Peyer's patch (tissue), 4 donors: ENCODE measurements around the gene CT45A2. TPM values are rescaled to one million over a fixed set of nuclear protein-coding genes. Genes with fewer than 3 reads are reported as not detected.
"Not testable (repeated sequence)": the region's sequence is repeated elsewhere in the genome, so short reads cannot be mapped to it uniquely, and the experiment has no call there.

Source experiments
- DNase-seq, 3 donors: peaks; one replicate each; pipeline ENCODE4 v3.0.0-alpha.2; 2017 to 2019
- H3K27ac ChIP-seq, 4 donors: fragments of 200-600 bp; sonication (generic); one replicate each; pipeline ENCODE4 v1.5.1; 2016 to 2019
- H3K27me3 ChIP-seq, 2 donors: fragments of 200-600 bp; sonication (generic); one replicate each; pipeline ENCODE4 v1.5.1; 2019
- H3K36me3 ChIP-seq, 3 donors: fragments of 200-600 bp; sonication (generic); one replicate each; pipeline ENCODE4 v1.5.1; 2016 to 2019
- H3K4me1 ChIP-seq, 4 donors: fragments of 200-600 bp; sonication (generic); one replicate each; pipeline ENCODE4 v1.5.1; 2016 to 2019
- H3K4me3 ChIP-seq, 4 donors: fragments of 200-600 bp; sonication (generic); 1 replicate in 3 of 4; 2 replicates in 1 of 4; pipeline ENCODE4 v1.5.1; 2016 to 2019; ENCODE audit warnings: mild to moderate bottlenecking in 1 of 4
- H3K9me3 ChIP-seq, 4 donors: fragments of 200-600 bp; sonication (generic); one replicate each; pipeline ENCODE4 v1.5.1; 2016 to 2019; ENCODE audit warnings: mild to moderate bottlenecking in 1 of 4
- total RNA-seq, 4 donors: library from RNA; depleted of rRNA; stranded (reverse); fragments of >200 nt; gene quantifications; one replicate each; pipeline ENCODE4 v1.1.0, GENCODE V29; 2016

The CT45A2 gene, protein sequence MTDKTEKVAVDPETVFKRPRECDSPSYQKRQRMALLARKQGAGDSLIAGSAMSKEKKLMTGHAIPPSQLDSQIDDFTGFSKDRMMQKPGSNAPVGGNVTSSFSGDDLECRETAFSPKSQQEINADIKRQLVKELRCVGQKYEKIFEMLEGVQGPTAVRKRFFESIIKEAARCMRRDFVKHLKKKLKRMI
- total RNA-seq = not detected

- not testable (repeated sequence) for H3K36me3 ChIP-seq, H3K4me1 ChIP-seq, DNase-seq, H3K27me3 ChIP-seq, H3K9me3 ChIP-seq, H3K27ac ChIP-seq, H3K4me3 ChIP-seq
Measured at GRCh38 chrX:135819912-135820311, at the start of gene CT45A2. Gene CT45A2 (minus strand): TSS chrX:135820012. CDS start chrX:135816265, 3,747 bp downstream.

GRCh38 chrX:135854438-135854837, 34.6 kb upstream of the CT45A2 start, which contains the start of gene CT45A8:
Gene CT45A8 (minus strand): TSS chrX:135854538. CDS start chrX:135850783, 3,755 bp downstream.
- not testable (repeated sequence) for DNase-seq, H3K27me3 ChIP-seq, H3K36me3 ChIP-seq, H3K4me3 ChIP-seq, H3K27ac ChIP-seq, H3K4me1 ChIP-seq, H3K9me3 ChIP-seq

GRCh38 chrX:135837180-135837579, 17.4 kb upstream of the CT45A2 start, which contains the start of gene CT45A7:
Gene CT45A7 (minus strand): TSS chrX:135837280. CDS start chrX:135833533, 3,747 bp downstream.
- H3K9me3 ChIP-seq, H3K27ac ChIP-seq, H3K27me3 ChIP-seq, H3K36me3 ChIP-seq, H3K4me1 ChIP-seq, H3K4me3 ChIP-seq, DNase-seq: not testable (repeated sequence)

DNA sequence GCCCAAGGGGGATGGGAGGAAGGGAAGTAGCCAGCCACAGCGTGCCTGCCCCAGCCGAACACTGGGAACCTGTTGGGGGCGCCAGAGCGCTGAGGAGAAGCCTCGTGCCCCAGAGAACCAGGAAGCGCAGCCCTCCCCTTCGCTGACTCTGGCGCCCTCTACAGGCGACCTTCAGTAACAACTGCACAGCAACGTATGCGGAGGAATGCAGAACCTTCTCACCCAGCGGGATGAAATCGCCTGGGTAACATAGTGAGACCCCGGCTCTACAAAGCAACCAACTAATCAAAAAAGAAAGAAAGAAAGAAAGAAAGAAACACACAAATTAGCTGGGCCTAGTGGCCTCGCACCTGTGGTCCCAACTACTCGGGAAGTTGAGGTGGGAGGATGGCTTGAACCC, 17.1 kb downstream of the CT45A2 start, which contains the start of gene CT45A6:
Gene CT45A6 (minus strand): TSS at position 101 of the 400 bp plus-strand sequence. CDS start 3,794 bp downstream, outside the sequence.
- H3K4me1 ChIP-seq, DNase-seq: not testable (repeated sequence)

GRCh38 chrX:135785403-135785802, 34.4 kb downstream of the CT45A2 start, which contains the start of gene CT45A5:
Gene CT45A5 (minus strand): TSS chrX:135785503. CDS start chrX:135781729, 3,774 bp downstream.
- not testable (repeated sequence) for H3K36me3 ChIP-seq, DNase-seq, H3K27me3 ChIP-seq, H3K9me3 ChIP-seq, H3K4me1 ChIP-seq, H3K4me3 ChIP-seq, H3K27ac ChIP-seq

More for the DNA sequence above, 17.1 kb downstream of the CT45A2 start, which contains the start of gene CT45A6:
- H3K9me3 ChIP-seq, H3K27me3 ChIP-seq, H3K4me3 ChIP-seq, H3K27ac ChIP-seq, H3K36me3 ChIP-seq: not testable (repeated sequence)

DNA sequence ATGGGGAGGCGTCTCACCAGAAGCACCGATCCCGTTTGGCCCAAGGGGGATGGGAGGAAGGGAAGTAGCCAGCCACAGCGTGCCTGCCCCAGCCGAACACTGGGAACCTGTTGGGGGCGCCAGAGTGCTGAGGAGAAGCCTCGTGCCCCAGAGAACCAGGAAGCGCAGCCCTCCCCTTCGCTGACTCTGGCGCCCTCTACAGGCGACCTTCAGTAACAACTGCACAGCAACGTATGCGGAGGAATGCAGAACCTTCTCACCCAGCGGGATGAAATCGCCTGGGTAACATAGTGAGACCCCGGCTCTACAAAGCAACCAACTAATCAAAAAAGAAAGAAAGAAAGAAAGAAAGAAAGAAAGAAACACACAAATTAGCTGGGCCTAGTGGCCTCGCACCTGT, 51.7 kb downstream of the CT45A2 start, which contains the start of gene CT45A3:
Gene CT45A3 (minus strand): TSS at position 101 of the 400 bp plus-strand sequence. CDS start 3,747 bp downstream, outside the sequence.
- not testable (repeated sequence) for H3K27me3 ChIP-seq, H3K4me1 ChIP-seq, H3K36me3 ChIP-seq, H3K9me3 ChIP-seq, DNase-seq, H3K27ac ChIP-seq, H3K4me3 ChIP-seq

Other genes starting within 250 kb of the CT45A2 start
- not detected for gene CT45A1, start 106.4 kb downstream of the CT45A2 start, total RNA-seq
- gene CT45A3, start 51.8 kb downstream of the CT45A2 start, total RNA-seq = not detected
- gene CT45A5, start 34.5 kb downstream of the CT45A2 start, total RNA-seq = not detected
- gene CT45A6, start 17.2 kb downstream of the CT45A2 start, total RNA-seq = not detected
- not detected for gene CT45A7, start 17.3 kb upstream of the CT45A2 start, total RNA-seq
- gene CT45A8, start 34.5 kb upstream of the CT45A2 start, total RNA-seq = not detected
- not detected for gene CT45A9, start 51.8 kb upstream of the CT45A2 start, total RNA-seq
- not detected for gene CT45A10, start 73.4 kb upstream of the CT45A2 start, total RNA-seq
- not detected for gene SAGE1, start 73.7 kb upstream of the CT45A2 start, total RNA-seq
- 10 to 100 TPM in 3 of 4 donors, 1 to 10 TPM in 1; 9.9 to 21.5 (median 13.5) TPM for gene MMGT1, start 154.0 kb upstream of the CT45A2 start, total RNA-seq
- 10 to 100 TPM in 3 of 4 donors, 1 to 10 TPM in 1; 9.9 to 28.7 (median 17.3) TPM for gene SLC9A6, start 165.4 kb upstream of the CT45A2 start, total RNA-seq